Mesothelial cell of epicardium (in vitro differentiated cells): ENCODE results near the gene SUN3. TPM values are rescaled to one million over a fixed set of nuclear protein-coding genes. Genes with fewer than 3 reads are reported as not detected.

Experiments
- DNase-seq, 2 experiments: peaks; one replicate each; pipeline ENCODE4 v3.0.0; 2021; ENCODE audit warnings: low spot score in 2 of 2; ENCODE audit not compliant: unreplicated experiment in 2 of 2
- H3K27ac Mint-ChIP-seq: 2 replicates; pipeline ENCODE4 v1.8.0; 2021; ENCODE audit warnings: mixed read lengths
- H3K27me3 Mint-ChIP-seq: 2 replicates; pipeline ENCODE4 v1.8.0; 2021; ENCODE audit warnings: low read depth, mixed read lengths
- H3K36me3 Mint-ChIP-seq: 2 replicates; pipeline ENCODE4 v1.8.0; 2021; ENCODE audit warnings: mixed read lengths
- H3K4me1 Mint-ChIP-seq: 2 replicates; pipeline ENCODE4 v1.8.0; 2021; ENCODE audit warnings: mixed read lengths
- H3K4me3 Mint-ChIP-seq: 2 replicates; pipeline ENCODE4 v1.8.0; 2021; ENCODE audit warnings: mild to moderate bottlenecking, moderate library complexity, mixed read lengths
- H3K9me3 Mint-ChIP-seq: 2 replicates; pipeline ENCODE4 v1.8.0; 2021; ENCODE audit warnings: mixed read lengths
- total RNA-seq: library from RNA; stranded (reverse); gene quantifications from 3 replicates; pipeline ENCODE4 v1.2.1, GENCODE V29; 2021
- TF ChIP-seq, protein P1 (sequence below): fragments of 200-600 bp; sonication (generic); IDR thresholded peaks from one replicate; pipeline ENCODE4 v1.5.0; 2021; ENCODE audit warnings: antibody characterized with exemption; ENCODE audit not compliant: unreplicated experiment

The SUN3 gene
- total RNA-seq, 1 donor from 2014 or later: not detected

DNA sequence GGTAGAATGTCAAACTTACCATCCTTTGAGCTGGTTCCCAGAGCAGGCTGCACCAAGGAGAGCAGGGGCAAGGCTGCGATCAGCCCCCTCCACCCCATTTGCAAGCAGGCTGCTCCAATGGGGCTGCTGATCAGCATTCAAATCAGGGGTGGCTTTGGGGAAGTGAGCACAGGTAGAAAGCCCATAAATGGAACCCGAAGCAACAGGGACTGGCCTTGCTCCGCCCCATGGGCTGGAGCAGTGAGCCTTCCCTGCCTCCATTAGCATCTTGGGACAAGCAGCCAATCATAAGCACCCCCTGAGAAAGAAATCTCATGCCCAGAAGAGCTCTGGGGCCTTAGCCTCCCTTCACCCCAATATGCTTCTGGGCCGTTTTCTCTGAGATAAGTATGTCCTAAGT lies 76.7 kb downstream of the SUN3 start:
- TF ChIP-seq, protein P1, sequence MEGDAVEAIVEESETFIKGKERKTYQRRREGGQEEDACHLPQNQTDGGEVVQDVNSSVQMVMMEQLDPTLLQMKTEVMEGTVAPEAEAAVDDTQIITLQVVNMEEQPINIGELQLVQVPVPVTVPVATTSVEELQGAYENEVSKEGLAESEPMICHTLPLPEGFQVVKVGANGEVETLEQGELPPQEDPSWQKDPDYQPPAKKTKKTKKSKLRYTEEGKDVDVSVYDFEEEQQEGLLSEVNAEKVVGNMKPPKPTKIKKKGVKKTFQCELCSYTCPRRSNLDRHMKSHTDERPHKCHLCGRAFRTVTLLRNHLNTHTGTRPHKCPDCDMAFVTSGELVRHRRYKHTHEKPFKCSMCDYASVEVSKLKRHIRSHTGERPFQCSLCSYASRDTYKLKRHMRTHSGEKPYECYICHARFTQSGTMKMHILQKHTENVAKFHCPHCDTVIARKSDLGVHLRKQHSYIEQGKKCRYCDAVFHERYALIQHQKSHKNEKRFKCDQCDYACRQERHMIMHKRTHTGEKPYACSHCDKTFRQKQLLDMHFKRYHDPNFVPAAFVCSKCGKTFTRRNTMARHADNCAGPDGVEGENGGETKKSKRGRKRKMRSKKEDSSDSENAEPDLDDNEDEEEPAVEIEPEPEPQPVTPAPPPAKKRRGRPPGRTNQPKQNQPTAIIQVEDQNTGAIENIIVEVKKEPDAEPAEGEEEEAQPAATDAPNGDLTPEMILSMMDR: no peak
- Mint-ChIP-seq H3K4me1 (no peaks in the 10 kb centered on the region), H3K27me3 (no peaks in the 10 kb centered on the region), H3K27ac (no peak overlapping the region), H3K9me3 (peaks cover 3% of the 10 kb centered on the region), H3K36me3 (peaks cover 13% of the 10 kb centered on the region), H3K4me3 (no peak overlapping the region)
- DNase-seq: no peak

DNA sequence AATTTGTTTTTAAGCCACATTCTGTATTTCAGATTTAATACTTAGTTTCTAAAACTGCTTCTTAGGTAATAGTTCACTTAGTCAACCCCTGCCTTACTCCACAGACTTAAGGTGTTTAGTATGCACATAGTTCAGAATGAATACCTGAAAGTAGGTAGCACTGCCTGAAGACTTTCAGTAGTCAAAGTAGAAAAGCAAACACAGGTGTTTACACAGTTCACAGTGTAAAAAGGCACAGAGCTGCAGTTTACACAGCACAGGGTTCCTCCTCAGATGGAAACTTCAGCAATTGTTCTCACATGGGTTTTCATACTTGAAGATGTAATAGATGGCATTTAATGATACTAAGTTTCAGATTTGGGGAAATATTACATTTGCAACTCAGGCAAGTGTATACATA lies 77.5 kb downstream of the SUN3 start:
- TF ChIP-seq, protein P1: no peak
- no peak for DNase-seq
- H3K27me3 Mint-ChIP-seq: no peaks in the 10 kb centered on the region
- peaks cover 5% of the 10 kb centered on the region for H3K4me1 Mint-ChIP-seq
- peaks cover 5% of the 10 kb centered on the region for H3K36me3 Mint-ChIP-seq
- H3K9me3 Mint-ChIP-seq: no peaks in the 10 kb centered on the region
- H3K27ac Mint-ChIP-seq: no peak overlapping the region
- H3K4me3 Mint-ChIP-seq: no peak overlapping the region

DNA sequence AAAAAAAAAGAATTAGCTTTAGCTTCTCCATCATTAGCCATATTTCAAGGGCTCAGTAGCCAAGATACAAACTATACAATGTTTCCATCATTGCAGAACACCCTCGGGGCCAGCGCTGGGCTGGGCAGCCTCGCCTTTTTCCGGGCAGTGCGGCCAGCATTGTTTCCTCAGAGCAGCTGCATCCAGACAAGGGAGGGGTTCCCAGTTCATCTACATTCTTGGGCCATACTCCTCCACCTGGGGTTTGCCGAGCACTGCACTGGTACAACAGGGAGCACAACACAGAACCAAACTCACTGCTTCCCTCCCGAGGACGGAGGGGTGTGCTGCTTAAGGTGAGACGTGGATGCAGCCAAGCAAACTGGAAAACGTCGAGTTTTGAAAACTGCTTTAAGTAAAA lies 78.2 kb downstream of the SUN3 start:
- H3K27me3 Mint-ChIP-seq: no peaks in the 10 kb centered on the region
- no peak overlapping the region for H3K27ac Mint-ChIP-seq
- no peaks in the 10 kb centered on the region for H3K9me3 Mint-ChIP-seq
- H3K4me3 Mint-ChIP-seq: no peak overlapping the region
- no peak for DNase-seq
- peaks cover 6% of the 10 kb centered on the region for H3K4me1 Mint-ChIP-seq
- TF ChIP-seq, protein P1: no peak
- H3K36me3 Mint-ChIP-seq: peaks cover 4% of the 10 kb centered on the region

DNA sequence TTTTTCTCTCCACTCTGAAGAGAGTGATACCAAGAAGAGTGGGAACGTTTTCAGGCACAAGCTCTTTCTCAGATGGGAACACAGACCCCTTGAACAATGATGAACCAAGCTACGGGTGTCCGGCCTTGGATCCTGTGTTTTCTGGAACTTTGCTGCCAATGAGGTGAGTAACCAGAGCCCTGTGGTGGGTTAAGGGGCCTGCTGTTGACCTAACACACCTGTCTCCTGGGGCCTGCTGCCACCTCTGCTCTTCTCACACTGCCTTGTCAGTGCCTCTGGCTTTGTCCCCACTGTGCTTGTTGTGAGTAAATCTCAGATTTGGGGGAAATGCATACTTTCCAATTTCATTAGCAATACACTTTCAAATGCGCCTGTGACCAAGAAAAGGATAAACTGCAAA lies 79.2 kb downstream of the SUN3 start:
- Mint-ChIP-seq H3K36me3 (peaks cover 3% of the 10 kb centered on the region), H3K4me1 (peaks cover 6% of the 10 kb centered on the region), H3K27me3 (no peaks in the 10 kb centered on the region), H3K4me3 (no peak overlapping the region), H3K27ac (no peak overlapping the region), H3K9me3 (no peaks in the 10 kb centered on the region)
- TF ChIP-seq, protein P1: no peak
- no peak for DNase-seq

DNA sequence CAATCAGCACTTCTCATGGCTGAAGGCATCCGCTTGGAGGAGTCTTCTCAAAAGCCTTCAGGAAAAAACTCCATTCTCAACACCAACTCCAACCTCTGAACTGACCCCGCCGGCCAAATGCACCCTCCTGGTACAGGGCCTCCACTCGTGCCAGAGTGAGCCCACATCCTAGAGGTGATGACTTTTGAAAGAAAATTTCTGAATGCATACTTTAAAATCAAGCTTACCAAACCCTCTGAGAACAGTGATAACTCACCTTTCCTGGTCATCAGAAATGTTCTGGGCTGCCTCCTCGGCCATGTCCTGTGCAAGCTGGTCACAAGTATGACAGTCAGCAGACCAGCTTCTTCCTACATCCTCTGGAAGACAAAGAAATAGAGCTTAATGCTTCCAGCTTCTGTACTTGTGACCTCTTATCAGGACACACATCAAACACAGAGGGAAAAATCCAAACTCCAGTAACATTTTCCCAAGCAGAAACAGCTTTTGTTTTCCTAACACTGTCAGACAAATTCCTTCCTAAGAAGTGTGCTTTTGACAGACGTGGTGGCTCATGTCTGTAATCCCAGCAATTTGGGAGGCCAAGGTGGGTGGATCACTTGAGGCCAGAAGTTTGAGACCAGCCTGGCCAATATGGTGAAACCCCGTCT lies 80.6 kb downstream of the SUN3 start, which contains the start of gene PKD1L1:
TSS of gene PKD1L1 (minus strand) at position 326 of the 650 bp plus-strand sequence. CDS start at position 300, 26 bp downstream.
- H3K27ac Mint-ChIP-seq: no peak within 1 kb of the TSS
- H3K4me3 Mint-ChIP-seq: no peak within 1 kb of the TSS
- TF ChIP-seq, protein P1: no peak
- H3K36me3 Mint-ChIP-seq: no peaks in the 10 kb centered on the region
- peaks cover 2% of the 10 kb centered on the region for H3K27me3 Mint-ChIP-seq
- peaks cover 6% of the 10 kb centered on the region for H3K4me1 Mint-ChIP-seq
- no peaks in the 10 kb centered on the region for H3K9me3 Mint-ChIP-seq
- DNase-seq: no peak
